Cerebellar cortex (tissue), 1 donor: ENCODE measurements around the gene PSENEN.
"Not testable (repeated sequence)": the region's sequence is repeated elsewhere in the genome, so short reads cannot be mapped to it uniquely, and the experiment has no call there.

Source experiments
- DNase-seq: peaks from one replicate; pipeline ENCODE4 v3.0.0-alpha.2; 2015; ENCODE audit warnings: low spot score

Gene PSENEN

DNA sequence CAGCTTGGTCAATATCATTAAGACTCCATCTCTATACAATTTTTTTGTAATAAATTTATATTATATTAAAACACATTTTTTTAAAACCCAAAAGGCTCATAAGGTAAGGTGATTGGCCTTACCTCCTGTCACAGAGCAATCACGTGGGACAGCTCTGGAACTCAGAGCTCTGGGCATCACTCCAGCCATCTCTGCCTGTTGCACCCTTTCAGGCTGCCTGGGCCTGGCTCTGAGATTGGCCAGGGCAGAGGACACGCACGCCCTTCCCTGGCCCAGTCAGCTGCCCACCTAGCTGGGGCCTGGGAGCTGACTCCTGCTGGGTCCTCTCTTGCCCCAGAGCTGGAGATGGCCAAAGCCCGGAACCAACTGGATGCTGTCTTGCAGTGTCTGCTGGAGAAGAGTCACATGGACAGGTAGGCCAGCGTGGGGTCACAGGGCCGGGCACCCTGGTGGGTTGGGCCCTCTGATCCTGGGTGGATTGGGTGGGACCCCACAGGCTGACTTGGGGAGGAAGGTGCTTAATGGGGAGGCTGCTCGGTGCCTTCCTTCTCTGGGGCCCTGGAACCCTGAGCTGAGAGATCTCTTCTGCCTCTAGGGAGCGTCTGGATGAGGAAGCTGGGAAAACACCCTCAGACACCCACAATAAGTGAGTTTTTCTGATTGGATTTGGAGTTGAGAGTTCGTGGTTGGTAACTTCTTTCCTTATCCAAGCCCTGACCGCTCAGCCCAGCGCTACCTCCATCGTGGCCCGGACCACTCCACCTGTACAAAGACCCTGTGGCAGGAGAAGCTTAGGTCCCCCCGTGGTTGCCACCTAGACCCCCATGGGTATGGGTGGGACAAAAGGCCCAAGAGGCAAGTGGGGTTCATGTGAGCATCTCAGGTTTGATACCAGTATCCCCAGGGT, 6.6 kb downstream of the PSENEN start:
- no peak for DNase-seq

DNA sequence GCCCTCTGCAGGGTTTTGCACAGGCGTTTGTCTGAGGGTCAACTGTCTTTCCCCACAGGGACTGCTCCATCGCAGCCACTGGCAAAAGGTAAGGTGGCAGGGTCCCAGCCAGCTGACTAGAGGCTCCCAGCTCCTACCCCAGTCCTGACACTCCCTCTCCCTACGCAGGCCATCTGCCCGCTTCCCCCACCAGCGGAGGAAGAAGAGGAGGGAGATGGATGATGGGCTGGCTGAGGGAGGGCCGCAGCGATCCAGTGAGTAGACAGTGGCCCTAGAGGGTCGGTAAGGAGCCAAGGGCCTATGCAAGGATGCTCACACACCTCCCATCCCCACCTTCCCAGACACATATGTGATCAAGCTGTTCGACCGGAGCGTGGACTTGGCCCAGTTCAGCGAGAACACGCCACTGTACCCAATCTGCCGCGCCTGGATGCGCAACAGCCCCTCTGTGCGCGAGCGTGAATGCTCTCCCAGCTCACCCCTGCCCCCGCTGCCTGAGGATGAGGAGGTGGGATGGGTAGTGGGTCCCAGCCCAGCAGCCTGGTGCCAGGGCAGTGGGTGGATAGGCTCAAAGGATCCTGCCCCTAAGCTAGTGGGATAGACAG, 7.4 kb downstream of the PSENEN start:
- DNase-seq: no peak

DNA sequence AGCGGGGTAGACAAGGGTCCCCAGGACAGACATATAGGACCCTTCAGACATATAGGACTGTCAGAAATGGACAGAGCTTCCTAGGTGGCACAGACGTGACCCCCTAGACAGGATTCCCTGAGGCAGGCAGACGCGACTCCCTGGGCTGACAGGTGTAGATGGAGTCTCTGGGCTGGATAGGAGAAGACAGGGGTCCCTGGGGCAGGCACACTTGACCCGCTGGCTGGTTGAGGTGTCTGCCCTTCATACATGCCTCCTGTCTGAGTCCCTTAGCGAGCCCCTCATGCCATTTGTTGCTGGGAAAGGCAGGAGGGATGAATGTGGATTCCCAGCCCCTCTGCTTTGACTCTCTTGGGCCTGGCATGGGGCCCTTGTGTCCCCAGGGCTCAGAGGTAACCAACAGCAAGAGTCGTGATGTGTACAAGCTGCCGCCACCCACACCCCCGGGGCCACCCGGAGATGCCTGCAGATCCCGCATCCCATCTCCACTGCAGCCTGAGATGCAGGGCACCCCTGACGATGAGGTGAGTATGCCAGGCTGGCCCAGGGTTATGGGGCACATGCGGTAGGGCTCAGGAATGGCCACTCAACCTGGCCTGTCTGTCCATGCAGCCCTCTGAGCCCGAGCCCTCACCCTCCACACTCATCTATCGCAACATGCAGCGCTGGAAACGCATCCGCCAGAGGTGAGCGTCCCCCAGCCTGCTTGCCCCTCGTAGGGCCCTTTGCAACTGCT, 8.4 kb downstream of the PSENEN start:
- no peak for DNase-seq

DNA sequence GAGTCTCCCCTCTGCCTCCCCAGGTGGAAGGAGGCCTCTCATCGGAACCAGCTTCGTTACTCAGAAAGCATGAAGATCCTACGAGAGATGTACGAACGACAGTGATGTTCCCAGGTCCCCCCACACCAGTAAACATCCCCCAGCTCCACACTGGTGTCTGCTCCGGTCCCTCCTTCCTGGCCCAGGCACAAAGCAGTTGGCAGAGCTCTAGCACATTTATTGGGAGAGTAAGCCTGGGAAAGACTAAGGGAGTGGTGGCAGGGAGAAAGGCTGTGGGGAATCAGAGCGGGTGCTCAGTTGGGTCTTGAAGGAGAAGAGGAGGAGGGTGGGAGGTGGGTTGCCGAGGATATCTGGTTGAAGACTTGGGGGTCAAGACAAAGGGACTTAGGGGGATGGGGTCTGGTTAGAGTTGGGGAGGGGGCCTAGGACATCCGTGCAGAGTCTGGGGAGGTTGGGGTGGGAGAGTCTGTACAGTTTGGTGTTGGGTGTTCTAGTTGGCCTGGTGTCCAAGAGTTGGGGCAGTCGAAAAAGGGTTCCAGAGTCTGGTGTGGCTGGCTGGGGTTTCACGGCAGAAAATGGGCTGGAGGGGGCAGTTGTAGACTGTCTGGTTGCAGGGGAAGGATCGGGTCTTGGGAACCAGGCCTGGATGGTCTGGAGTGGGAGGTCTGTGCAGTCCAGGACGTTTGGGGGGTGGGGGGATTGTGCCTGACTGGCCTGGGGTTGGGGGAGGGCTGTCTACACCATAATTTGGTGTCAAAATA, 9.1 kb downstream of the PSENEN start:
- DNase-seq: no peak

DNA sequence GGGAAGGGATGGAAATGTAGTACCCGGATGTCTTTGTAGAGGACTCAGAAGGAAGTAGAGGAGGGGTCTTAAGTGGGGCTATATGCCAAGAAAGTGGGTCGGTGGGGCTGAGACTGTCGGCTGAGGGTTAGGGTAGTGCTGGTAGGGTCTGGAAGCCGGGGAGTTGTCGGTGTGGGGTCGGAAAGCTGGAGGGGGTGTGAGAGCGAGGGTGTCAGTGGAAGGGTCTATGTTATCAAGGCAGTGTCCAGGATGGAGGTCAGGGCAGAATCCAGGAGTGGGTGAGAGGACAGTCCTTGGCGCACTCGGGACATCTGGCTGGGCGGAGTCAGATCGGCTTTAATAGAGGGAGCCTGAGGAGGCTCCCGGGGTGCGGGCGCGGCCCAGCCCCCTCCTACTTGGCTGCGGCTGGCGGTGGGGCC, 9.7 kb downstream of the PSENEN start:
- no peak for DNase-seq

DNA sequence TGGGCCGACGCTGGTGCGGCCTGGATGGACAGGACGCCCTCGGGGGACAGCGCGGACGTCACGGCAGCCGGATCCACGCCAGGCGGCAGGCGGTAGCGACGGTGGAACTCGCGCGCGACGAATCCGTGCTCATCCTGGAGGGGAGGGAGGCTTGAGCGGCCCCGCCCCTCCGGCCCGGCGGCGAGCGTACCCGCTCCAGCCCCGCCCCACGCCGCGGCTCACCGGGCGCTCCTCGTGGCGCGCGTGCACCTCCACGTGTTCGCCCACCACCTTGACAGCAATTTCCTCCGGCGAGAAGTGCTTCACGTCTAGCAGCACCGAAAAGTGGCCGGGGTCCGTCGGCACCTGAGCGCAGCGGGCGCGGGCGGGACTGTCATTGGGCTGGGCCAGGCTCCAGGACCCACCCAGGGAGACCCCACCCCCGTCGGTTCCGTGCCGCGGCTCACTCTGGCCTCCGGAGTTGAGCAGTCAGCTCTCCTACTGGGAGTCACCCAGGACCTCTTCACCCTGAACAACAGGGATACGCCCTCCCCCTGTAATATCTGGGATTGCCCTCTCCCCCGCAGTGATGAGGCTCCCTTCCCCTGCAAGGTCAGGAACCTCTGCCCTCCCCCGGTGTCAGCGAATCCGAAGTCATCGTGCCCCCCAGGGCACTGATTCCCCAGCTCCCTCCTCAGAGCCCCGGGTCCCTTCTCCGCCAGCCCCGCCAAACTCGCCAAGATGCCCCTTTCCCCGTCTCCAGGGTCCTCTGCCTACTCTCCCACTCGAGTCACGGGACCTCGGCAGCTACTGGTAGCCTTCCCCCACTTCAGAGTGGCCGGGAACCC, 10.3 kb downstream of the PSENEN start:
- no peak for DNase-seq

DNA sequence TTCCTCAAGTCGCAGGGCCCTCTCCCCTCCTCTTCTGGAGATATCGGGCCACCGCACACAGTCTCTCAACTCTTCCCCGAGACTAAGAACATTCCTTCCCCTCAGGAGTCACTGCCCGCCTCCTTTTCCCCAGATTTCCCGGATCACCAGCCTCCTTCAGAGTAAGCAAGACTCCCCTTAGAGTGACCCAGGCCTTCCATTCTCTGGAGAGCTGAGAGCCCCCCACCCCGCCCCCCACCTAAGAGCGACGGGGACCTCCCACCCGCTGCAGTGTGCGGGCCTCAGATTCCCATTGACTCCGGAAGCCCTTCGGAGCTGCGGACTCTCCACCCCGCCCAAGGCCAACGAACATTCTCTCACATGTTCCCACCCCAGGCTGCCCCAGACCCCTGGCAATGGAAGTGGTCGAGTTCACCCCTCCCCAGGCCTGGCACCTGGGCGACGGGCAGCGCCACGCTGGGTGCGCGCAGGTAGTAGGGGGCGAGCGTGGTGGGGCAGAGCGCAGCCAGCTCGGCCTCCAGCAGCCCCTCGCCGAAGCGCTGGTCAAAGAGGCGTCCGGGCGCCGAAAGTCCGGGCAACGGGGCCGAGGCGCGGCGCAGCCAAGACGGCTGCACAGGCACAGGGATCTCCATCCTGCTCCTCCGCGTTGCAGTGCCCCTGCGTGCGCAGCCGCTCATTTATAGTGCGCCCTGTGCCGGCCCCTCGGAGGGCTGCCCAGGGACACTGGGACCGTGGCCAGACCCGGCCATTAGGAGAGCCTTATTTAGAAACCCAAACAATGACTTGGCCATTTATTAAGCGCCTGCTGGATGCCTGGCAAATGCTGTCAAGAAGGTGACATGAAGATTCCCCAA, 11.2 kb downstream of the PSENEN start, which contains the start of gene HSPB6:
HSPB6 (minus strand) TSS at position 653 of the 854 bp plus-strand sequence; CDS start at position 632, 21 bp downstream.
- DNase-seq: no peak

DNA sequence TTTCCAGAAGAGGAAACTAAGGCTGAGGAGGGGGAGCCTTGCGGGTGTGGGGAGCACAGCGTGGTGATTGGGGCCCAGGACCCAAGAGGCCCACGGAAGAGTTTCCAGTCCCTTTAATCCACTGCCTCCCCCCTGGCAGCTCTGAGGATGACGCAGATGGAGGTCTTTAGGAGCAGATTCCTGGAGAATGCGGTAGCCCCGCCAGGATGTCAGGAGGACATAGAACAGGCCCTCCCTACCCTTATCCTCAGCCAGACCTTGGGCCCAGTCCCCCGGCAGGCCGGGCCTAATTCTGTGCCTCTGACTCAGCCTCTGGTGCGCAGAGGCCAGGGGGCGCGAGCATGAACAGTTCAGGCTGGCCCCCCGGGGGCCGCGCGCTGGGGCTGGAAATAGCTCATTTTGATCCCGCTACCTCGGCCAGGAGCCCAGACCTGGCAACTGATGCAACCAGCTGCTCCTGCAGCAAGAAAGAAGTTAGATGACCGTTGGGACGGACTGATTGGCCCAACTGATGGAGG, 11.8 kb downstream of the PSENEN start:
- DNase-seq: no peak

DNA sequence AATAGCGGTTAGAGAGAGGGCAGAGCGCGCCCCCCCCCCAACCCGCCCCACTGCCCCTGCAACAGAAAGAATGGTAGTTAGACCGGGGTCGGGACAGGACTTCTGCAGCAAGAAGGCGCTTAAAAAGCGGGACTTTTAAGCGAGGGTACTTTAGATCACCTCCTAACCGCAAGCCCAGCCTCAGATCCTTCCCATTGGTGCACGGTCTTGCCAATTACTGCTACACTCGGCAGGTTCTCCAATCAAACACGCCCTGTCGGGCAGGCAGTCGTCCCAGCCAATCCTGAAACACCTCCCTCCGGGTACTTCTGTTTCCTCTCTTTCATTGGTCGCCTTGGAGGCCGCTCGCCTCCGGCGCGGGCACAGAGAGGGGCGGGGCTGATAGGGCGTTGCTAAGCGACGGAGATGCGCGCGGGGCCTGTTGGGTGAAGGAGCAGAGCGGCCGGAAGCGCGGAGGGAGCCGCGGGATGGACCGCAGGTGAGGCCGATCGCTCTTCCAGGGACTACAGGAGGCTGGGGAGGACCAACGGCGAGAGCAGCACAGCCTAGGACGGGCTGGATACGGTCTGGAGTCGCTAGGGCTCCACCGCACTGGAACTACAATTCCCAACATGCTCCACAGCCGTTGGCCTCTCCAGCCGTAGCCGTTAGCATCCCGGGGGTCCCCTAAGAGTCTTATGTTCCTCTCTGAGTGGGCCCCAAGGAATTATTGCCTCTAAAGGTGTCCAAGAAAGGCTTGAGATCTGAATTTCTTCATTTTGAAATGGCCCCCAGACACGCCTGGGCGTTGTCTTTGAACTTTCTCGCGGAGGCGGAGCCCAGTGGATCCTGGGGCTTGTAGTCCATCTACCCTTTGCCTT, 12.5 kb downstream of the PSENEN start, which contains the start of gene PROSER3:
PROSER3 (plus strand) TSS at position 428 of the 860 bp plus-strand sequence; CDS start at position 468, 40 bp downstream.
- DNase-seq: peak; percentile 100

DNA sequence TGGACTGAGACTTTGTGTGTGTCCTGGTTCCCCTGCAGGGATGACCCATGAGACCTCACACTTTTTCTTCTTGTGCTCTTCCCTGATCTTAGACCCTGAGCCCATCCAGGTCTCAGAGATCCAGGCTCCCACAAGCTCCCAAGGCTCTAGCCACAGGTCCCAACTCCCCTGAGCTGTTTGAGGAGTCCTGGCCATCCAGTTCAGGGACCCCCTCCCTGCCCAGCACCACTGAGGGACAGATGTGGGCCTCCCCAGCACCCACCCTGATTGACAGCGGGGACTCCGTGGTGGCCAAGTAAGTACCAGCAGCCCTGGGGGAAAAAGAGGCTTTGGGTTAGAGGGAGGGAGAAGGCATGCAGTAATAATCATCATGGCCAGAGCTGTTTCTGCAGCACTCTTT, 14.2 kb downstream of the PSENEN start:
- DNase-seq: no peak

DNA sequence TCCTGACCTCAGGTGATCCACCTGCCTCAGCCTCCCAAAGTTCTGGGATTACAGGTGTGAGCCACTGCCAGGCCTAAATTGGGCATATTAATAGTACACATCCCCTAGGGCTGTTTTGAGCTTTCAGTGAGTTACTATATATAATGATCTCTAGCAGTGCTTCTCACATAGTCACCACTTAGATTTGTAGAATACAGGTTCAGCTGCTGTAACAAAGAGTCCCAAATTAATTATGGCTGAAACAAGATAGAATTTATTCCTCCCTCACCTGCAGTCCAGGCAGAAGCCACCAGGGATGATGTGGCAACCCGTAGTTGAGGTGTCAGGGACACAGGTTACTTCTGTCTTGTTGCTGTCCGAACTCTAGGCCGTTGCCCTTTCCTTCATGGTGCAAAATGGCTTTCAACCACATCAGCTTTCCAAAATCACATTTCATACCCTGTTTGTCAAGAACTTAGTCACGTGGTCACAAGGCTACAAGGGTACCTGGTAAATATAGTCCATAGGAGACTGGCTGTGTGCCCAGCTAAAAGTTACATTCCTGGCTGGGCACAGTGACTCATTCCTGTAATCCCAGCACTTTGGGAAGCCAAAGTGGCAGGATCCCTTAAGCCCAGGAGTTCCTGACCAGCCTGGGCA, 15.4 kb downstream of the PSENEN start:
- no peak for DNase-seq

DNA sequence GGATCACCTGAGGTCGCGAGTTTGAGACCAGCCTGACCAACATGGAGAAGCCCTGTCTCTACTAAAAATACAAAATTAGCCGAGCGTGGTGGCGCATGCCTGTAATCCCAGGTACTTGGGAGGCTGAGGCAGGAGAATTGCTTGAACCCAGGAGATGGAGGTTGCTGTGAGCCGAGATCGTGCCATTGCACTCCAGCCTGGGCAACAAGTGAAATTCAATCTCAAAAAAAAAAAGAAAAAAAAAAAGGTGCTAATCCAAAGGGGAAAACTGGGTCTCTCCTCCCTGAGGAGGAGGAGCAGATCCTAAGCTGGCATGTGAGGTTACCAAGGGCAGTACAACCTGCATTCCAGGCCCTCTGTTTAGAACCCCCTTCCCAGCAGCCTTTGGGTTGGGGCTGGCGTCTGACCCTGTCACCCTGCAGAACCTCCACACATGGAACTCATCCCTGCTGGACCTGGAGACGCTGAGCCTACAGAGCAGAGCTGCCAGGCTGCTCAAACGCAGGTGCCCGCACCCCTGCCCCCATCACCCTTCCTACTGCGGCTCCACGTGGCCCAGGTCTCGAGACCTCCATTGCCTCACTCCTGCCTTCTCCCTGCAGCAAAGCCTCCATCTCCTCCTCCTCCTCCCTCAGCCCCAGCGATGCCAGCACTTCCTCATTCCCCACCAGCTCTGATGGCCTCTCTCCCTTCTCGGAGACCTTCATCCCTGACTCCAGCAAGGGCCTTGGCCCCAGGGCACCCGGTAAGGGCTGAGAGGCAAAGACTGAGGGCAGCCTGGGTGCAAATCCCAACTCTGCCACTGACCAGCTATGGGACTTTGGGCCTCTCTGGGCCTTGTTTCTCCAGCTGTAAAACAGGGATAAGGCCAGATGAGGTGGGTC, 19.2 kb downstream of the PSENEN start:
- no peak for DNase-seq

DNA sequence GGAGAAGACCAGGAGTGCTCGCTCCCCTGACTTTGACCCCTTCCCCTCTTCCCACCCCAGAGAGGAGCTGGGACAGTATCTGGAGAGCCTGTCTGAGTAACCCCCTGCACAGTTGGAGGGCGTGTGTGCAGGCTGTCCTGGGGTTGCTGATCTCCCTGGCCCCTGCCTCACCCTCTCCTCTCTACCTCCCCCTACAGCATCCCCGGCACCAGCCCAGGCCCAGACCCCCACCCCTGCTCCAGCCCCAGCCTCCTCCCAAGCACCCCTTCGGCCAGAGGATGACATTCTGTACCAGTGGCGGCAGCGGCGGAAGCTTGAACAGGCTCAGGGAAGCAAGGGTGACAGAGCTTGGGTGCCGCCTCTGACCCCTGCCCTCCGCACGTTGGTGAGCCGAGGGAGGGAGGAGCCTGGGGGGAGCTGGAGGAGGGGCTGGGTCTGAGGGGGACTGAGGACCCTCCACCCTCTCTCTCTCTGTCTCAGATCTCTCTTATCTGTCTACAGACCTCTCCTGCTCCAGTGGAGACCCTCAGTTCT, 21.2 kb downstream of the PSENEN start:
- no peak for DNase-seq

DNA sequence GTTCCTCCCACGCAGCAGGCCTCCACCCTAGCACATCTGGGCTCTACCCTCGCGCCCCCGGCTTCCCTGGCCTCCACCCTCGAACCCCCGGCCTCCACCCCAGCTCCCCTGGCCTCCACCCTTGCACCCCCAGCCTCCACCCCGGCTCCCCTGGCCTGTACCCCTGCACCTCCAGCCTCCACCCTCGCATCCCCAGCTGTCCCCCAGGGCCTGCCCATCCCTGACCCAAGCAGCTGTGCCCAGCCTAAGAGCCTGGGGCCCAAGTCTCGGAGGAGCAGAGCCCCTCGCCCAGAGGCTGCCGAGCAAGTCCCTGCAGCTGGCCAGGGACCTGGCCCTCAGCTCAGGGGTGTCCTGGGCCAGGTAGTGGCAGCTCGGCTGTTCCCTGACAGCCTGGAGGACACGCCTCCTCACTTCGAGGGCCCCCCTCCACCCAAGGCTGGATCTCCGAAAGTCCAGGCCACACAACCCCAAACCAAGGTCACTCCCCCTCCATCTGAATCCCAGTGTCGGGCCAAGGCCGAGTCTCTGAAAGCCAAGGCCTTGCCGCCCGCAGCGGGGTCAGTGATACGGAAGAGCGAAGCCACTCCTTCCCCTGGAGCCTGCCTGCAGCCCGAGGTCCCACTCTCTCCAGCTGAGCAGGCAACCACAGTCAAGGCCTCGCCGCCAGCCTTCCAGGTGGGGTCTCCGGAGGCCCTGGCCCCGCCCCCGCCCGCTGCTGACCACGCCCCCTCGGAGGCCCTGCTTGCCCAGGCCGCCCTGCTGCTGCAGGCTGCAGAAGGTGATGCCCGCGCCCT, 22.0 kb downstream of the PSENEN start:
- DNase-seq: no peak

DNA sequence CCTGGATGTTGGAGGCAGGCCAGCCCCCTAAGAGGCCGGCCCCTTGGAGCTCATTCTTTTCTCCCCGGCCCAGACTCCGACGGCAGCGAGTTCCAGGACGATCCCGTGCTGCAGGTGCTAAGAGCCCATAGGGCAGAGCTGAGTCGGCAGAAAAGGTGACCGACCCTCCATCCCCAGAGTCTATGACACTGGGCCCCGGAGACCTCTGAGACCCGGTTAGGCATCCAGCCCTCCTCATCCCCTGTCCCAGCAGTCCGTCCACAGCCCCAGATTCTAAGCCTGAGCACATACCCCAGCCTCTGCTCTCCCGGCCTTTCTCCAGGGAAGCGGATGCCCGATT, 22.6 kb downstream of the PSENEN start:
- no peak for DNase-seq

DNA sequence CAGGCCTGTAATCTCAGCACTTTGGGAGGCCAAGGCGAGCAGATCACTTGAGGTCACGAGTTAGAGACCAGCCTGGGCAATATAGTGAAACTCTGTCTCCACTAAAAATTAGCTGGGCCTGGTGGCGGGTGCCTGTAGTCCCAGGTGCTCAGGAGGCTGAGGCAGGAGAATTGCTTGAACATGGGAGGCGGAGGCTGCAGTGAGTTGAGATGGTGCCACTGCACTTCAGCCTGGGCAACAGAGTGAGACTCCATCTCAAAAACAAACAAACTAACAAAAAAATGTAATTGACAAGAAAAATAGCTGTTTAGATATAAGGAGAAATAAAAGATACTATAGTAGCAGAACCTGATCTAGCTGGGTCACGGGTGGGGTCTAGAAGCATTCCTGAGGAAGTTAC, 26.9 kb downstream of the PSENEN start:
- DNase-seq: not testable (repeated sequence)
